ENCODE results near the gene ACAD11.

Gene ACAD11

GRCh38 chr3:132549890-132550578 is 109.6 kb downstream of the ACAD11 start:
- no peak for DNase-seq

GRCh38 chr3:132549169-132549568 is 110.4 kb downstream of the ACAD11 start:
- no peak for DNase-seq

DNA sequence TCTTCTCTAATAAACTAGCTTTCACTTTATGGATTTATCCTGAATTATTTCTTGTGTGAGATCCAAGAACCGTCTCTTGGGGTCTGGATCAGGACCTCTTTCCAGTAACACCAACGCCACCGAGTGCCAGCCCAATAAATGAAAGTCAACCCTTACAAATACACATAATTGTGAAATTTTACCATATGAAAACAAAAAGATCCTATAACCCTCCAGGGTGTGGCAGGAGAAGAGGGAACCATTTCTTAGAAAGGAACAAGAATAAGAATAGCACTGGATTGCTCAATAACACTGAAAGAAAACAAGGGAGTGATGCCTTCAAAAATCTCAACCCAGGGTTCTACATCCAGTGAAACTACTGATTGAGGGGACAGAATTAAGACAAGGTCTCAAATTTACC is 114.1 kb downstream of the ACAD11 start:
- DNase-seq: no peak

- DNase-seq: no peak
Measured at GRCh38 chr3:132544130-132544529, 115.5 kb downstream of the ACAD11 start.

GRCh38 chr3:132543011-132543739 is 116.4 kb downstream of the ACAD11 start:
- no peak for DNase-seq

DNA sequence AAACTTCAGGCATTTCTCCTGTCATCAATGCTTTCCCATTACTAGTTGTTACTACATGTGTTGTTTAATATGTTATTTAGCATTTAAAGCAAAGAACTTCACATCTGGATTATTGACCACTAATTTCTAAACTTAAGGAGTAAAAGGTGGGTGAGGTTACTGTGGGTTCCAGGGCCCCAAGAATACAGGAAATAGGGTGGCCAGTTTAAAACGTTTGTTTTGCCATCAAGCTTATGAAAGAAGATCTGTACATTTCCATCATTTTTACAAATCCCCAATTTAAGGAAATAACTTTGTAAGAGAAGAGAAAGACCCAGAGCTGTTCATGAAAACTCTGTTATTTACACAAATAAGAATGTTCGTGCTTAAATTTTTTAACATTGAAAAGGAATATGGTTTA is 117.0 kb downstream of the ACAD11 start:
- no peak for DNase-seq

DNA sequence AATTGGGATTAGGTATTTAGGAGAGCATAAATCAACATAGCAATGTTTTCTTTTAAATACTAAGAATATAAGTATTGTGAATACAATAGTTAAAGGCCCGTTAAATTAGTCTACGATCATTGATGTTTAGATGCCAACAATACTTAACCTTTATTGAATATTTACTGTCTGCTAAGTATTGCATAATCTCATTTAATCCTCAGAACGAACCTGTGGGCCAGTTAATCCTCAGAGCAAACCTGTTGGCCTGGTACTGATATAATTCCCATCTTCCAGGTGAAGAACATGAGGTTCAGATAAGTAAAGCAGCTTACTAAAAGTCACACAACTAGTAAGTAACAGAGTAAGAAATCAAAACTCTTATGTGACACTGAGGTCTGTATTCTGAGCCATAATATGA is 119.9 kb downstream of the ACAD11 start:
- no peak for DNase-seq

- no peak for DNase-seq
Measured at GRCh38 chr3:132538072-132538471, 121.5 kb downstream of the ACAD11 start.

GRCh38 chr3:132537297-132537696 is 122.3 kb downstream of the ACAD11 start:
- DNase-seq: no peak

DNA sequence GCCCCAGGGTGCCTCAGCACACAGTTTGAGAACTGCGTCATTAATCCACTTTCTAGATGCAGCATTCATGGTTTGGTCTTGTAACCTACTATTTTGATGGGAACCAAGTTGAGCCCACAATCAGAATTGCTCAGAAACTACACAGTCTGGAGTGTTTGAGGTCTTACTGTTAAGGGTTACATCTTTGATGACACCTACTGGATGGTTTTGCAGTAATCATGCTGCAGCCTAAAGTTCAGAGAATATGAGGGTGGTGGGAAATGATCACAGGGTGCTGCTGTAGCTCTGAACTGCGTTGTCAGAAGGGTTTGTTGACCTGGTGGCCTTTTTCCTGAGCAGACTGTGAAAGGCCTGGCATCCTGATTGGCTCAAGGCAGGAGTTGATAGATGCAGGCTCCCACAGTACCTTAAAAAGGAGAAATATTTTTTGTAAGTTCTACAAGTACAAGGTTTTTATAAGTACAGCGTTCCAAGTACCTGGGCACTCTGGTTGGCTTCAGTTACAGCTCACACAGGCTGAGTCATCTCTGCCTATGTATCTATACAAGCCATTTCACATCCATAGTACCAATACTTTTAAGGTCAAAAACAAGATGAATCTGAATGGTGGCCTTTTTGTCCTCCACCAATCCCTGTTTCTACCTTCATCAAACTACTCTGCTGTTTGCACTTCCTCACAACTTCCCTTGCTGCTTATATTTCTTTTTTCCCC is 123.0 kb downstream of the ACAD11 start:
- no peak for DNase-seq

GRCh38 chr3:132535575-132536441 is 123.8 kb downstream of the ACAD11 start:
- peak; percentile 37 for DNase-seq

DNA sequence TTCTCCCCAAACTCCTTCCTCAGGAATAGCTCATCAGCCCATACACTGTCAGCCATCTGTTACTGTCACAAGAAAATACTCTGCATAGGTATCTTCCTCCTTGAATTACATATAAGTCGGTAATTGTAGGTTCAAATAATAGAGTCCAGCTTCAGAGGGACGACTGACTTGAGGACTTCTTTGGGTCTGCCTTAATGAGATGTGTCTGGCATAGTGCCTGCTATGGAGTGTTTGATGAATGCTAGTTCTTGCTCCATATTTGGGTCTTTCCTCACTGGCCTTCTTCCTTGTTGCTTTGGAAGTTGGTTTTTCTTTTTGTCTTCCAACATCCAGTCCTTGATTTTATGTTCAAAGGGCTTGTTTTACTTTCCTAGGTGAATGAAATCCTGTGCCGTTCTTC is 129.0 kb downstream of the ACAD11 start:
- no peak for DNase-seq

DNA sequence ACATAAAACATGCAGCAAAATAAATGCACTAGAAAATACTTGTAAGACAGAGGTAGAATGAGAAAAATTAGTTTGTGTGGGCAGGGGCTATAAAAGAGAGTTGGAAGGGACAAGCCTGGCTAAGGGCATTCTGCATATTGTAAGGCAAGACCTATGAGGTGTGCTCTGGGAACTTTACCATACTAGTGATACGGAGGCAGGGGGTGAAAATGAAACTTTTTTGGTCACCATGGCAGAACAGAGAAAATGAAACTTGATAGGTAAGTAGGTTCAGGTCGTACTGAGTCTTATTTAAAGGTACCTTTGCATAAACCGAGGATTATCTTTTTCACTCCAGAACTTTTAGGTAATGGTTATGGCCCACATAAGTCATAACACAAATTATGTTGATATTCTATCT is 137.3 kb downstream of the ACAD11 start:
- DNase-seq: no peak

GRCh38 chr3:132521901-132522300 is 137.7 kb downstream of the ACAD11 start:
- DNase-seq: no peak

DNA sequence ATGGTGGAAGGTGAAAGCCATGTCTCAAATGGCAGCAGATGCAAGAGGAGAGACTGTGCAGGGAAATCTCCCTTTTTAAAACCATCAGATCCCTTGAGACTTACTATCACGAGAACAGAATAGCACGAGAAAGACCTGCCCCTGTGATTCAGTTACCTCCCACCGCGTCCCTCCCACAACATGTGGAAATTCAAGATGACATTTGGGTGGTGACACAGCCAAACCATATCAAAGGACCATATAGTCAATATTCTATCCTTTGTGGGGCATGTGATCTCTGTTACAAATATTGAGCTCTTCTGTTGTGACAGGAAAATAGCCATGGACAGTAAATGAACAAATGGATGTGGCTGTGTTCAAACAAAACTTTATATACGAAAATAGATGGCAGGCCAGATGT is 139.7 kb downstream of the ACAD11 start:
- DNase-seq: no peak

DNA sequence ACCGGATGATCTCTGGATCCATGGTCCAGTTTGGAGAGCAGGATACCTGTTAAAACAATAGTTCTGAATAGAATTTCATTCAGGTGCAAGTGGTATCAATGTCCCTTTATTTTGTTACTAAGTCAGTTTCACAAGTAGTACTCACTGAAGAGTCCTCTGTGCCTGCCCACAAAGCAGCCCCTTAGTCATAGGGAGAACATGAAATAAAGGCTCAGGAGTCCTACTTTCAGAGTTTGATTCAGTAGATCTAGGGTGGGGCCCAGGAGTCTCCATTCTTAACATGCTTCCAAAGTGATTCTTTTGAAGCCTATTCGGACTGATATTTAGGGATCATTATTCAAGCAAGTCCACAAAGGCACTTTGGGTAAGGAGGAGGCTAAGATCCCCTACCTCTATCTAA is 142.3 kb downstream of the ACAD11 start:
- DNase-seq: no peak

DNA sequence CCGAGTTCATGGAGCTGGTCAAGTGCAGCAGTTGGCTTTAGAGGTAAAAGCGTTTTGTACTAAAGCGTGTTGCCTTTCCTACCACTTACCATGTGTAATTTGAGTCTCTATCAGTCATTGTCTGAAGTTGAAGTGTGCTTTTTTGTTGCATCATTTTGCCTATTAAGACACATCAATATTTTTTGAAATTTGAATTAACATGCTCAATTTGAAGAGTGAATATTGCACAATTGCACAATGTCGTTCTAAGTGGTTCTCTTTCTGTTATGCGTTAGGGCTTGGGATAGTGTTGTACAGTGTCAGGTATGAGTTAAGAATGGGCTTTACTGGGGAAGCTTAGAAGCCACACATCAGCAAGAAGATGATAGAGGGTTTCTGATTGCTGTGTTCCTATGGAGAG is 146.6 kb downstream of the ACAD11 start:
- DNase-seq: no peak

GRCh38 chr3:132509506-132509905 is 150.1 kb downstream of the ACAD11 start:
- no peak for DNase-seq

- no peak for DNase-seq
Measured at GRCh38 chr3:132509096-132509495, 150.5 kb downstream of the ACAD11 start.
